ENCODE measurements around the gene ATR. TPM values are rescaled to one million over a fixed set of nuclear protein-coding genes. Genes with fewer than 3 reads are reported as not detected.
"Not testable (repeated sequence)": the region's sequence is repeated elsewhere in the genome, so short reads cannot be mapped to it uniquely, and the experiment has no call there.

The ATR gene
- total RNA-seq, 6 donors from 2014 or later: 16.5 to 62.5 (median 24.0) TPM

DNA sequence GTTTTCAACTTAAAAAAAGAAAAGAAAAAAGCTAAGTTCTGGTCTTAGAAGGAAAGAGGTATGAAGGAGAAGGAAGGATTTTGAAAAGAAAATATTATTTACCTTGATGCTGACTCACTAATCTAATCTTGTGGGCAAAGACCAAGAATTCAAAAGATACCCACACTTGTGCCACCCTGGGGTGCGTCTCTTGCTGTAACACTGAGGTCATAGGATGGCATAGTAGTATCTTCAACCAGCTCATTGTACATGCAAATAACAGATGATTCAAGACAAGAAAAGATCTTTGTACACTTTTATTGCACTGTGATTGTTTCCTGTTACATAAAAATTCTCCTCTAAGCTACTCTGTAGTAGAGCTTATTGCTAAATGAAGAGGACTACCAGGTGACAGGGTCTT is 35.0 kb upstream of the ATR start:
- DNase-seq (no peak), ATAC-seq (ENCODE audit: low FRiP score in 2 of 2) (no peak)
- no peaks in the 10 kb centered on the region for H3K4me1 ChIP-seq
- H3K27me3 ChIP-seq: no peaks in the 10 kb centered on the region
- no peaks in the 10 kb centered on the region for H3K9me3 ChIP-seq
- TF ChIP-seq, protein P1, sequence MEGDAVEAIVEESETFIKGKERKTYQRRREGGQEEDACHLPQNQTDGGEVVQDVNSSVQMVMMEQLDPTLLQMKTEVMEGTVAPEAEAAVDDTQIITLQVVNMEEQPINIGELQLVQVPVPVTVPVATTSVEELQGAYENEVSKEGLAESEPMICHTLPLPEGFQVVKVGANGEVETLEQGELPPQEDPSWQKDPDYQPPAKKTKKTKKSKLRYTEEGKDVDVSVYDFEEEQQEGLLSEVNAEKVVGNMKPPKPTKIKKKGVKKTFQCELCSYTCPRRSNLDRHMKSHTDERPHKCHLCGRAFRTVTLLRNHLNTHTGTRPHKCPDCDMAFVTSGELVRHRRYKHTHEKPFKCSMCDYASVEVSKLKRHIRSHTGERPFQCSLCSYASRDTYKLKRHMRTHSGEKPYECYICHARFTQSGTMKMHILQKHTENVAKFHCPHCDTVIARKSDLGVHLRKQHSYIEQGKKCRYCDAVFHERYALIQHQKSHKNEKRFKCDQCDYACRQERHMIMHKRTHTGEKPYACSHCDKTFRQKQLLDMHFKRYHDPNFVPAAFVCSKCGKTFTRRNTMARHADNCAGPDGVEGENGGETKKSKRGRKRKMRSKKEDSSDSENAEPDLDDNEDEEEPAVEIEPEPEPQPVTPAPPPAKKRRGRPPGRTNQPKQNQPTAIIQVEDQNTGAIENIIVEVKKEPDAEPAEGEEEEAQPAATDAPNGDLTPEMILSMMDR (IDR thresholded peaks at IDR 0.05): no peak
- no peak for TF ChIP-seq POLR2A (IDR thresholded peaks at IDR 0.05)
- TF ChIP-seq EP300 (IDR thresholded peaks at IDR 0.05): no peak
- TF ChIP-seq POLR2AphosphoS5 (IDR thresholded peaks at IDR 0.05): no peak
- 92 to 95% methylated on average over 1 of the region's 1 CpG for WGBS, 2 donors
- H3K4me3 ChIP-seq: no peak overlapping the region
- H3K27ac ChIP-seq: no peak overlapping the region
- H3K36me3 ChIP-seq: no peaks in the 10 kb centered on the region

DNA sequence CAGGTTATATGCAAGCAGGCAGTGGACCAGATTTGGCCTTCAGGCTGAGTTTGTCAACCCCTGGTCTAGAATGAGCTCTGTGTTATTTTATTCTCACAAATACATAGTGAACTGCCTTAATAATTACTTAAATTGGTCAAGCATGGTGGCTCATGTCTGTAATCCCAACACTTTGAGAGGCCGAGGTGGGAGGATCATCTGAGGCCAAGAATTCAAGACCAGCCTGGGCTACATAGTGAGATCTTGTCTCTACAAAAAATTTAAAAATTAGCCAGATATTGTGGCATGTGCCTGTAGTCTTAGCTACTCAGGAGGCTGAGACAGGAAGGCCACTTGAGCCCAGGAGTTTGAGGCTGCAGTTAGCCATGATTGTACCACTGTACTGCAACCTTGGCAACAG is 32.7 kb upstream of the ATR start:
- Histone ChIP-seq H3K4me1 (no peaks in the 10 kb centered on the region), H3K27me3 (no peaks in the 10 kb centered on the region), H3K9me3 (no peaks in the 10 kb centered on the region), H3K27ac (no peak overlapping the region), H3K36me3 (no peaks in the 10 kb centered on the region), H3K4me3 (no peak overlapping the region)
- WGBS, 2 donors: 85 to 100% methylated on average over 1 of the region's 1 CpG
- TF ChIP-seq, protein P1 (IDR thresholded peaks at IDR 0.05): no peak
- TF ChIP-seq POLR2AphosphoS5 (IDR thresholded peaks at IDR 0.05): no peak
- no peak for TF ChIP-seq POLR2A (IDR thresholded peaks at IDR 0.05)
- no peak for TF ChIP-seq EP300 (IDR thresholded peaks at IDR 0.05)
- ATAC-seq (ENCODE audit: low FRiP score in 2 of 2): no peak
- DNase-seq: no peak

DNA sequence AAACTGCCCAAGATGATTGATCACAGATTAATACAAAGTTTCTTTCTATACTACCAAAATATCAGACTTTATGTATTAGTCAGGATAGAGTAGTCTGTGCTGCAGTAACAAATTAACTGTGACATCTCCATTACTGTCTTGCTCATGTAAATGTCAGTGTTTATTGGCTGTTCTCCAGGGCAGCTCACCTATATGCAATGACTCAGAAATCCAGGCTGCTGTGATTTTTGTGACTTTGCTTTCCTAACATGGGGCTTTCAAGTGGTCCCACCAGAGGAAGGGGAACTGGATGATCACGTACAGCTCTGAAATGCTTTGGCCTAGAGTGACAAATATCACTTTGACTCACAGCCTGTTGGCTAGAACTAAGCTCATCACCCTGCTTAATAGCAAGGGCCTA is 30.6 kb upstream of the ATR start:
- Histone ChIP-seq H3K27ac (no peak overlapping the region), H3K4me3 (no peak overlapping the region), H3K27me3 (no peaks in the 10 kb centered on the region), H3K36me3 (no peaks in the 10 kb centered on the region), H3K9me3 (no peaks in the 10 kb centered on the region), H3K4me1 (no peaks in the 10 kb centered on the region)
- ATAC-seq (ENCODE audit: low FRiP score in 2 of 2): no peak
- WGBS, 2 donors: 64 to 67% methylated on average over 1 of the region's 1 CpG
- DNase-seq: no peak
- TF ChIP-seq POLR2AphosphoS5 (IDR thresholded peaks at IDR 0.05) (no peak), POLR2A (IDR thresholded peaks at IDR 0.05) (no peak), EP300 (IDR thresholded peaks at IDR 0.05) (no peak)
- TF ChIP-seq, protein P1 (IDR thresholded peaks at IDR 0.05): no peak

DNA sequence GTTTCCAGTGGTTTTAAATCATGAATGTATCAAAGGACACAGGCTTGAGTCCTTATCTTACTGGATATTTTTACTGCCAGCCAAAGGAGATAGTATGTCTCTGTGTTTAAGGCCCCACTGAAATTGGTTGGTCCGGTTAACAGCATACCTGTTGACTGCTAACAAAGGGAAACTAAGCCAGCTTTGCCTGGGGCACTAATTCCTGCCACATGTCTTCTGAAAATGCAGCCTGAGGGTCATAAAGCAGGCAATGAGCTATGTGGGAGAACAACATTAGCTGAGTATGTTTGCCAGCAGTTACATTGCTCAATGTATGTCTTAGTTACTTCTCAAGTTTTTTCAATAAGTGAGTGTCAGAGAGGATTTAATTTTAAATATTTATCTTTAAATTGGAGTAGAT is 30.1 kb upstream of the ATR start:
- no peak overlapping the region for H3K4me3 ChIP-seq

DNA sequence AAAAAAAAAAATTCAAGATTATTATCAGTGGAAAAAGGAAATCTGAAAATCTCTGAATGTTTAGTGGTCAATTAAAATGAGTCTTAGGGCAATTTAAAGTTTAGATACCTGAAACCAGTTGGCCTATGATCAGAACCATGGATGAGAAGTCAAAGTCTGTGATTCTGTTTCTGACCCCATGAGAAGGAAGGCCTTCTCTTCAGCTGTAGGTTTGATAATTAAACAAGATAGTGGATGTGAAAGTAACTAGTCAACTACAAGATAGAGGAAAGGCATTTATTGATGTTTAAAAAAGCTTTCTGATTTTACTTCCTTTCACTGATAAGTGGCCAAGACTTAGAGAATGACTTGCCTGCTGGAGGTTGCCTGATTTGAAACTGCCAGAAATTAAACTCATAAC is 26.4 kb upstream of the ATR start:
- DNase-seq (no peak), ATAC-seq (ENCODE audit: low FRiP score in 2 of 2) (no peak)
- no peak overlapping the region for H3K27ac ChIP-seq
- H3K4me3 ChIP-seq: no peak overlapping the region
- H3K36me3 ChIP-seq: no peaks in the 10 kb centered on the region
- H3K27me3 ChIP-seq: no peaks in the 10 kb centered on the region
- H3K4me1 ChIP-seq: no peaks in the 10 kb centered on the region
- TF ChIP-seq POLR2A (IDR thresholded peaks at IDR 0.05): no peak
- TF ChIP-seq POLR2AphosphoS5 (IDR thresholded peaks at IDR 0.05): no peak
- no peak for TF ChIP-seq EP300 (IDR thresholded peaks at IDR 0.05)
- TF ChIP-seq, protein P1 (IDR thresholded peaks at IDR 0.05): no peak
- H3K9me3 ChIP-seq: no peaks in the 10 kb centered on the region

More for the DNA sequence above, 30.1 kb upstream of the ATR start:
- Histone ChIP-seq H3K9me3 (no peaks in the 10 kb centered on the region), H3K27me3 (no peaks in the 10 kb centered on the region), H3K36me3 (no peaks in the 10 kb centered on the region), H3K4me1 (no peaks in the 10 kb centered on the region), H3K27ac (no peak overlapping the region)
- ATAC-seq (ENCODE audit: low FRiP score in 2 of 2) (no peak), DNase-seq (no peak)
- TF ChIP-seq EP300 (IDR thresholded peaks at IDR 0.05): no peak
- TF ChIP-seq POLR2AphosphoS5 (IDR thresholded peaks at IDR 0.05): no peak
- WGBS, 2 donors: 78 to 90% methylated on average over 1 of the region's 1 CpG

DNA sequence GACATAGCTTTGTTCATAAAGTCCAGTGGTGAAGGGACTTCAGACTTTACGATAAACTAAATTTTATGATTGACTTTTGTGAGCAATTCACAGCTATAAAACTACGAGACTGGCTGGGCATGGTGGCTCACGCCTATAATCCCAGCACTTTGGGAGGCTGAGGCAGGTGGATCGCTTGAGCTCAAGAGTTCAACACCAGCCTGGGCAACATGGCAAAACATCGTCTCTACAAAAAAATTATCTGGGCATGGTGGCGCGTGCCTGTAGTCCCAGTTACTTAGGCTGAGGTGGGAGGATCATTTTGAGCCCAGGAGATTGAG is 24.8 kb upstream of the ATR start:
- 96 to 97% methylated on average over 7 of the region's 7 CpGs for WGBS, 2 donors
- ATAC-seq (ENCODE audit: low FRiP score in 2 of 2): not testable (repeated sequence)

More for the DNA sequence above, 24.8 kb upstream of the ATR start:
- not testable (repeated sequence) for H3K4me3 ChIP-seq, H3K36me3 ChIP-seq, H3K4me1 ChIP-seq, H3K27me3 ChIP-seq, H3K27ac ChIP-seq, DNase-seq, H3K9me3 ChIP-seq

All from upper lobe of left lung (tissue), 6 donors.